Spleen (tissue), 7 donors: ENCODE results near the gene KIF1A.

ENCODE experiments used
- POLR2A ChIP-seq, 3 donors: fragments of 450-650 bp; IDR thresholded peaks; one replicate each; pipeline ENCODE4 v1.5.1; 2017; ENCODE audit warnings: antibody characterized with exemption in 3 of 3, mild to moderate bottlenecking in 1 of 3
- POLR2AphosphoS5 ChIP-seq, 3 donors: sonication (generic); formaldehyde crosslinking; IDR thresholded peaks; one replicate each; pipeline ENCODE4 v1.5.1; 2017; ENCODE audit warnings: antibody characterized with exemption in 3 of 3
- TF ChIP-seq, protein P1 (sequence below), 11 experiments: fragments of 200-600 bp in 7 of 11; fragments of 450-650 bp in 4 of 11; sonication (generic) in 4 of 11; IDR thresholded peaks in 8 of 11; conservative IDR thresholded peaks in 3 of 11; 1 replicate in 7 of 11; 2 replicates in 4 of 11; pipeline versions ENCODE4 v1.4.0 to v1.8.0; 2016 to 2021; ENCODE audit warnings: antibody characterized with exemption in 11 of 11, inconsistent platforms in 4 of 11, mild to moderate bottlenecking in 1 of 11
- donor health status: DM: no; HTN: no; CAD: no; lungs with moderate emphysema.
- donor health status: DM: no; HTN: no; CAD: no.
- donor health status: DM: no; HTN: no; CAD: no.

DNA sequence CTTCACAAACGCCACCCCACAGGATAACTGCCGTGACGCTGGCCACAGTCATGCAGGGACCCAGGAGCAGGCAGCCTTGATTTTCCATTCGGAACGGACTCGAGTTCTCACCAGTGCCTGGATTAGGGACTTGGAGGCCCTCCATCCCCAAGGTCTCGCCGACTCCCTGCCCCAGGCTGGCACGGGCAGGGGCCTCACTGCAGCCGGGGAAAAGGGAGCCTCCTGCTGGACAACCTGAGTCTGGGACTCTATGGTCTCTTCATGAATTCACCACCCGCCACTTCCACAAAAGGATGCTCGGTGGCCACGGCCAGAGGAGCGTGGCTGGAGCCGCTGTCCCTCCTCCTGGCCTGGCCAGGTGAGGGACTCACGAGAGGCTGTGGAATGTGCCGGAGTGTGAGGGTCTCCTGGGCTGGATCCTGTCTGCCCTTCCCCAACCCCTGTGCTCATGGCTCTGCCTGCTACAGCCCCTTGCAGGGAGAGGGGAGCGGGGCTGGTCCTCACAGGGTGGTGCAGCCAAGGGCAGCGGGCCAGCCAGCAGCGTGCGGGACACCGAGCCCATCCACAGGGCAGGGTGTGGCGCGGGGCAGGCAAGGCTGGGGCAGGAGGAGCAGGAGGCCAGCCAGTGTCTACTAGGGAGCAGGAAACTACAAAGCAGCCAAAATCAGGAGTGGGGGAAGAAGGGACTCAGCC is 86.1 kb downstream of the KIF1A start:
- TF ChIP-seq POLR2A (IDR thresholded peaks at IDR 0.05) (no peak), POLR2AphosphoS5 (IDR thresholded peaks at IDR 0.05) (no peak)
- TF ChIP-seq, protein P1, sequence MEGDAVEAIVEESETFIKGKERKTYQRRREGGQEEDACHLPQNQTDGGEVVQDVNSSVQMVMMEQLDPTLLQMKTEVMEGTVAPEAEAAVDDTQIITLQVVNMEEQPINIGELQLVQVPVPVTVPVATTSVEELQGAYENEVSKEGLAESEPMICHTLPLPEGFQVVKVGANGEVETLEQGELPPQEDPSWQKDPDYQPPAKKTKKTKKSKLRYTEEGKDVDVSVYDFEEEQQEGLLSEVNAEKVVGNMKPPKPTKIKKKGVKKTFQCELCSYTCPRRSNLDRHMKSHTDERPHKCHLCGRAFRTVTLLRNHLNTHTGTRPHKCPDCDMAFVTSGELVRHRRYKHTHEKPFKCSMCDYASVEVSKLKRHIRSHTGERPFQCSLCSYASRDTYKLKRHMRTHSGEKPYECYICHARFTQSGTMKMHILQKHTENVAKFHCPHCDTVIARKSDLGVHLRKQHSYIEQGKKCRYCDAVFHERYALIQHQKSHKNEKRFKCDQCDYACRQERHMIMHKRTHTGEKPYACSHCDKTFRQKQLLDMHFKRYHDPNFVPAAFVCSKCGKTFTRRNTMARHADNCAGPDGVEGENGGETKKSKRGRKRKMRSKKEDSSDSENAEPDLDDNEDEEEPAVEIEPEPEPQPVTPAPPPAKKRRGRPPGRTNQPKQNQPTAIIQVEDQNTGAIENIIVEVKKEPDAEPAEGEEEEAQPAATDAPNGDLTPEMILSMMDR (IDR thresholded peaks at IDR 0.05 in 8 of 11, conservative IDR thresholded peaks at IDR 0.05 in 3 of 11): peak in 3 of 11 experiments; percentile 13 to 30 (median 27)
